Natural killer cell (primary cell): ENCODE measurements around the gene PROC. TPM values are rescaled to one million over a fixed set of nuclear protein-coding genes. Genes with fewer than 3 reads are reported as not detected.

ENCODE experiments used
- ATAC-seq, 3 donors: fragments of 150-1000 bp in 2 of 3; fragments of 200-7000 bp in 1 of 3; cut with Tn5 transposase; 1 replicate in 1 of 3; 2 replicates in 2 of 3; pipeline ENCODE4 v1.10.0; 2021; ENCODE audit warnings: mild to moderate bottlenecking in 2 of 3, moderate library complexity in 2 of 3
- DNase-seq, 2 donors: peaks; one replicate each; pipeline versions ENCODE4 v3.0.0 to v3.0.0-alpha.2; 2013 to 2021; ENCODE audit warnings: mixed read lengths in 1 of 2
- H3K27ac ChIP-seq: one replicate; pipeline ENCODE4 v1.5.1; 2013; ENCODE audit warnings: mild to moderate bottlenecking, low read length
- H3K27me3 ChIP-seq: one replicate; pipeline ENCODE4 v1.6.1; 2013; ENCODE audit warnings: low read length; ENCODE audit not compliant: control insufficient read depth, insufficient read depth
- H3K36me3 ChIP-seq: one replicate; pipeline ENCODE4 v1.6.1; 2013; ENCODE audit warnings: low read length; ENCODE audit not compliant: control insufficient read depth, insufficient read depth
- H3K4me1 ChIP-seq: one replicate; pipeline ENCODE4 v1.6.1; 2013; ENCODE audit warnings: low read length; ENCODE audit not compliant: control insufficient read depth, insufficient read depth
- H3K4me3 ChIP-seq: one replicate; pipeline ENCODE4 v1.5.1; 2013; ENCODE audit warnings: low read length
- H3K9me3 ChIP-seq: one replicate; pipeline ENCODE4 v1.6.1; 2013; ENCODE audit warnings: low read length; ENCODE audit not compliant: control insufficient read depth, insufficient read depth
- H3K27ac Mint-ChIP-seq, 2 donors: one replicate each; pipeline ENCODE4 v1.8.0; 2022; ENCODE audit warnings: mild to moderate bottlenecking in 2 of 2, mixed read lengths in 2 of 2, moderate library complexity in 1 of 2
- H3K27me3 Mint-ChIP-seq, 2 donors: one replicate each; pipeline ENCODE4 v1.8.0; 2022; ENCODE audit warnings: low read depth in 2 of 2, mixed read lengths in 2 of 2
- H3K36me3 Mint-ChIP-seq: one replicate; pipeline ENCODE4 v1.8.0; 2022; ENCODE audit warnings: mixed read lengths
- H3K4me1 Mint-ChIP-seq, 2 donors: one replicate each; pipeline ENCODE4 v1.8.0; 2022; ENCODE audit warnings: mixed read lengths in 2 of 2
- H3K4me3 Mint-ChIP-seq: one replicate; pipeline ENCODE4 v1.8.0; 2022; ENCODE audit warnings: mild to moderate bottlenecking, moderate library complexity, mixed read lengths
- H3K9me3 Mint-ChIP-seq, 2 donors: one replicate each; pipeline ENCODE4 v1.8.0; 2022; ENCODE audit warnings: mixed read lengths in 2 of 2
- CTCF ChIP-seq: fragments of 200-600 bp; IDR thresholded peaks from one replicate; pipeline ENCODE4 v1.8.0; 2022; ENCODE audit warnings: antibody characterized with exemption
- WGBS: methylation state at CpG from one replicate; pipeline ENCODE4 v1.1.7; 2013; ENCODE audit warnings: missing lambda C conversion rate; ENCODE audit not compliant: insufficient coverage; 5-methylcytosine and 5-hydroxymethylcytosine counted together
- intact Hi-C: fragments of 100-400 bp; cut with micrococcal nuclease; formaldehyde crosslinking; loops from one replicate; pipeline ENCODE4 v1.14.2; 2022
- total RNA-seq, 4 donors: library from RNA; stranded (reverse); fragments of 120-200 nt in 1 of 4; gene quantifications; one replicate each; pipeline versions ENCODE4 v1.2.3 to v1.2.4, GENCODE V29; 2013 to 2022

PROC gene
- total RNA-seq, 3 donors from 2014 or later (not counting 1 experiment from before 2014, with no cell fraction given) = not detected

GRCh38 chr2:127475788-127476187 is 57.6 kb downstream of the PROC start:
- Histone ChIP-seq H3K36me3 (peaks cover 8% of the 10 kb centered on the region), H3K4me1 (no peaks in the 10 kb centered on the region), H3K27ac (no peak overlapping the region), H3K9me3 (no peaks in the 10 kb centered on the region), H3K27me3 (no peaks in the 10 kb centered on the region), H3K4me3 (no peak overlapping the region)
- Mint-ChIP-seq H3K27me3 (no peaks in the 10 kb centered on the region), H3K4me1 (peaks cover 0 to 5% of the 10 kb centered on the region in 2 donors), H3K27ac (no peak overlapping the region), H3K4me3 (no peak overlapping the region), H3K9me3 (no peaks in the 10 kb centered on the region), H3K36me3 (peaks cover 14% of the 10 kb centered on the region)
- intact Hi-C loops = no loop called here
- DNase-seq (no peak), ATAC-seq (no peak)
- TF ChIP-seq CTCF = no peak
- WGBS = 100% methylated on average over 2 of the region's 2 CpGs

Other genes starting within 250 kb of the PROC start
- not detected for gene CYP27C1, start 198.1 kb upstream of the PROC start, total RNA-seq
- gene ERCC3, start 124.3 kb upstream of the PROC start, total RNA-seq = 10 to 100 TPM; 56.3 to 70.0 (median 61.7) TPM
- gene MAP3K2, start 30.5 kb upstream of the PROC start, total RNA-seq = 100 to 1,000 TPM in 2 of 3 donors, 10 to 100 TPM in 1; 99.4 to 109 (median 106) TPM
- 10 to 100 TPM; 21.7 to 27.1 (median 23.9) TPM for gene IWS1, start 108.1 kb downstream of the PROC start, total RNA-seq
- under 1 TPM; 0.14 to 0.45 (median 0.25) TPM for gene MYO7B, start 117.3 kb downstream of the PROC start, total RNA-seq
- gene GPR17, start 227.7 kb downstream of the PROC start, total RNA-seq = not detected